Neutrophil (primary cell): ENCODE results near the gene NPAS3.

Experiments used
- H3K27ac ChIP-seq: fragments of 200-600 bp; sonication (generic); 2 replicates; pipeline ENCODE4 v1.5.1; 2016; ENCODE audit warnings: mild to moderate bottlenecking, moderate library complexity
- H3K27me3 ChIP-seq: fragments of 200-600 bp; sonication (generic); 2 replicates; pipeline ENCODE4 v1.6.0; 2016; ENCODE audit warnings: mild to moderate bottlenecking
- H3K36me3 ChIP-seq: fragments of 200-600 bp; sonication (generic); 2 replicates; pipeline ENCODE4 v1.5.1; 2017
- H3K4me1 ChIP-seq, 2 experiments: fragments of 200-600 bp in 1 of 2; sonication (generic) in 1 of 2; 1 replicate in 1 of 2; 2 replicates in 1 of 2; pipeline versions ENCODE4 v1.5.1 to v1.6.1; 2013 to 2016; ENCODE audit warnings: low read depth in 1 of 2, low read length in 1 of 2, mild to moderate bottlenecking in 1 of 2, moderate library complexity in 1 of 2; ENCODE audit not compliant: control insufficient read depth in 1 of 2, insufficient read depth in 1 of 2
- H3K4me3 ChIP-seq, 2 experiments: fragments of 200-600 bp in 1 of 2; sonication (generic) in 1 of 2; 1 replicate in 1 of 2; 2 replicates in 1 of 2; pipeline ENCODE4 v1.5.1; 2013 to 2016; ENCODE audit warnings: low read depth in 1 of 2, low read length in 1 of 2, mild to moderate bottlenecking in 1 of 2, moderate library complexity in 1 of 2
- H3K9me3 ChIP-seq: fragments of 200-600 bp; sonication (generic); 2 replicates; pipeline ENCODE4 v1.5.1; 2016
- TF ChIP-seq, protein P1 (sequence below): fragments of 200-600 bp; sonication (generic); IDR thresholded peaks from 2 replicates; pipeline ENCODE4 v1.5.1; 2016; ENCODE audit warnings: antibody characterized with exemption

Gene NPAS3

DNA sequence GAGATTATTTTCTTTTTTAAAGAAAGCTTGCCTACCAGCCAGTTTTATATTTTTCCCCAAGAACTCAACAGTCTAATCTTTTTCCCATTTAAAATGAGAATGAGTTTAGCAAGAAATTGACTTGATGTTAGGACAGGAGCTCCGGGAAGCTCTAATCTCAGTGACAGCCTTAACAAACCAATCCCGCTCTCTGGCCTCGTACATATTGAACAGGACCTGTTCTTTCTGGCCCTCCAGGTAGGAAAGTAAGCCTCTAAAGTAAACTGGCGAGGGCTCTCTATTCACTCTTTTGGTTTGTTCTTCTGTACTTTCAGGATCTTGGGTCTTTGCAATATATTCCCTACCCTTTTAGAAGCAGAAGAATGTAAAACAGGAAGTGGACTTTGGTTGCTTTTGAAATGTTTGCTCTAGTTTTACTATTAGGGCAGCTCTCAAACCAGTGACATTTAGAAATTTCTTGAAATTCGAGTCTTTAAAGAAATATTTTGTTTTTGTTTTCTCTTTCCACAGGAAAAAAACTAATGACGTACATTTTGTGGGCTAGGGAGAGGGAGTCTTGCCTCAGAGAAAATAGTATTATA is 17.9 kb upstream of the NPAS3 start:
- Histone ChIP-seq H3K36me3 (no peaks in the 10 kb centered on the region), H3K27me3 (no peaks in the 10 kb centered on the region), H3K4me1 (no peaks in the 10 kb centered on the region), H3K27ac (no peak overlapping the region), H3K4me3 (no peak overlapping the region), H3K9me3 (no peaks in the 10 kb centered on the region)
- TF ChIP-seq, protein P1, sequence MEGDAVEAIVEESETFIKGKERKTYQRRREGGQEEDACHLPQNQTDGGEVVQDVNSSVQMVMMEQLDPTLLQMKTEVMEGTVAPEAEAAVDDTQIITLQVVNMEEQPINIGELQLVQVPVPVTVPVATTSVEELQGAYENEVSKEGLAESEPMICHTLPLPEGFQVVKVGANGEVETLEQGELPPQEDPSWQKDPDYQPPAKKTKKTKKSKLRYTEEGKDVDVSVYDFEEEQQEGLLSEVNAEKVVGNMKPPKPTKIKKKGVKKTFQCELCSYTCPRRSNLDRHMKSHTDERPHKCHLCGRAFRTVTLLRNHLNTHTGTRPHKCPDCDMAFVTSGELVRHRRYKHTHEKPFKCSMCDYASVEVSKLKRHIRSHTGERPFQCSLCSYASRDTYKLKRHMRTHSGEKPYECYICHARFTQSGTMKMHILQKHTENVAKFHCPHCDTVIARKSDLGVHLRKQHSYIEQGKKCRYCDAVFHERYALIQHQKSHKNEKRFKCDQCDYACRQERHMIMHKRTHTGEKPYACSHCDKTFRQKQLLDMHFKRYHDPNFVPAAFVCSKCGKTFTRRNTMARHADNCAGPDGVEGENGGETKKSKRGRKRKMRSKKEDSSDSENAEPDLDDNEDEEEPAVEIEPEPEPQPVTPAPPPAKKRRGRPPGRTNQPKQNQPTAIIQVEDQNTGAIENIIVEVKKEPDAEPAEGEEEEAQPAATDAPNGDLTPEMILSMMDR = no peak

DNA sequence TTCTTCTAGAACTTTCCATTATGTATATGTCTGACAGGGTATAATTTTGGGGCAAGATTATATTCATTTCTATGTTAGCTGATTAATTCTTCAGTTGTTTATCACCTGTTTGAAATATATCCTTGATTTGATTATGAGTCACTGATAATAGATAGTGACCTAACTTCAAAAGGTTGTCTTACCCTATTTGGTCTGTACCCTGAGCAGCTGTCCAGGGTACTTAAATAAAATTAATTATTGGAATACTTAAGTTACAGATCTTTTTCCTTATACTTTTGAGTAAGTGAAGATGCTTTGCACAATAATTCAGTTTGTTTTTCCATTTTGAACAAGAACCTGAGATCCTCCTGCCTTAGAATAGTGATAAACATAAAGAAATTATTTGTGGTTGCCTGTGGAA is 13.2 kb upstream of the NPAS3 start:
- H3K9me3 ChIP-seq = no peaks in the 10 kb centered on the region
- no peak overlapping the region for H3K4me3 ChIP-seq
- peaks cover 23% of the 10 kb centered on the region for H3K27me3 ChIP-seq
- TF ChIP-seq, protein P1 = no peak
- H3K4me1 ChIP-seq = no peaks in the 10 kb centered on the region
- H3K27ac ChIP-seq = no peak overlapping the region
- H3K36me3 ChIP-seq = no peaks in the 10 kb centered on the region

DNA sequence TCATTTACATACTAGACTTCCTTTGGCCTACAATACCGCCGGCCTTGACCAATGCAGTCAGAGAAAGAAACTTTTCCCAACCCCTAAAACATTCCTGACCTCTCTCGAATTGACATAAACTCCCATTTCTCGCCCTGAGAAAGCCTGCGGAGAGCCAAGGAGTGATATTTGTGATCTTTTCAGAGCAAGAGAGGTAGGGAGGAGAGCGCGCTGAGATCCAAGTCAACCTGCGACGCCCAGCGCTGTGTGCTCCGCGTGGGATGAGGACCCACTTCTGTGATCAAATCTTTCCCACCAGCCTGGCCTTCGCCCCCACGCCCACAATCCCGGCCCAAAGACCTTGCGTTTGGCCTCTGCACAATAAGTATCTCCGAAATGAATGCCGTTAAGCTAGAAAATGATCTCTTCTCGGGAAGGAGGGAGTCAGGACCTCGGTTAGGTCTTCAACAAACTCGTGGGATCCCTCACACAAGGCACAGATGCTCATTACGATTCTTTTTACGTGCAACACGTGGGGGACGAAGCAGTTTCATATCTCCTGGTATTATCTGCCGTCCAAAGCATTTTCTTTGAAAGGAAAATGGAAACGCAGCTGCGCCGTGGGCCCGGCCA is 6.3 kb upstream of the NPAS3 start:
- Histone ChIP-seq H3K9me3 (no peaks in the 10 kb centered on the region), H3K36me3 (no peaks in the 10 kb centered on the region), H3K27me3 (peaks cover 89% of the 10 kb centered on the region), H3K4me3 (no peak overlapping the region), H3K4me1 (peaks cover 0 to 26% of the 10 kb centered on the region in 2 experiments), H3K27ac (no peak overlapping the region)
- TF ChIP-seq, protein P1 = no peak

DNA sequence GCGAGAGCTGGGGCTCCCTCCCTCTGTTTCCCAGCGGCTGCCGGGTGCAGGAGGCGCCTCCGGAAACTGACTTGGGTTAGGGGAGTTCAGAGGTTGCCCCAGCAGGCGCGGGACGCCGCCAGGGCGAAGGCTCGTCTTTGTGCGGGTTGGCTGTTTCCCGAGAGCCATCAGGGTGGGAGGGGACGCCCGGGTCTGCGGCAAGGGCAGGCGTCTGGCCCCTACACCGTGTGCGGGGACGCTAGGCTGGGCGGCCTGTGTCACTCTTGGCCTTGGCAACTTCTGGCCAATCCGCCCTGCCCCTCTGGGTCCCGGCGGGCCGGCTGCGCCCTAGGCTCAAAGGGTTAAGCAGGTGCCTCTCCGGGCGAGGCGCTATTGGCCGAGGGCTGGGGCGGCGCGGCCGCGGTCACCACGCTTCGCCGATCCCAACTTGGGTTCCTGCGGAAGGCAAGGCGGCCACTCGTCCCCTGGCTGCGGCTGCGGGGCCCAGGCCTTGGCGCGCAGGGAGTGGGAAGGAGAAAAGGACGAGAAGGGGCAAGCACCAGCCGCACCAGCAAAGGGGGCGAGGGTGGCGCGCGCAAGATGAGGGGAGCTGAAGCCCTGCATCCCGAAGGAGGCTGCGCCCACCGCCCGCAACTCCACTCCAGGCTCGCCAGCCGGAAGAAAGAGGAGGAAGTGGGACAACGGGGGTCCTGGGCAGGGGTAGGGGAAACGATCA is 5.6 kb upstream of the NPAS3 start:
- no peak overlapping the region for H3K4me3 ChIP-seq
- no peaks in the 10 kb centered on the region for H3K36me3 ChIP-seq
- peaks cover 0 to 26% of the 10 kb centered on the region in 2 experiments for H3K4me1 ChIP-seq
- peaks cover 96% of the 10 kb centered on the region for H3K27me3 ChIP-seq
- H3K9me3 ChIP-seq = no peaks in the 10 kb centered on the region
- no peak overlapping the region for H3K27ac ChIP-seq
- TF ChIP-seq, protein P1 = no peak

DNA sequence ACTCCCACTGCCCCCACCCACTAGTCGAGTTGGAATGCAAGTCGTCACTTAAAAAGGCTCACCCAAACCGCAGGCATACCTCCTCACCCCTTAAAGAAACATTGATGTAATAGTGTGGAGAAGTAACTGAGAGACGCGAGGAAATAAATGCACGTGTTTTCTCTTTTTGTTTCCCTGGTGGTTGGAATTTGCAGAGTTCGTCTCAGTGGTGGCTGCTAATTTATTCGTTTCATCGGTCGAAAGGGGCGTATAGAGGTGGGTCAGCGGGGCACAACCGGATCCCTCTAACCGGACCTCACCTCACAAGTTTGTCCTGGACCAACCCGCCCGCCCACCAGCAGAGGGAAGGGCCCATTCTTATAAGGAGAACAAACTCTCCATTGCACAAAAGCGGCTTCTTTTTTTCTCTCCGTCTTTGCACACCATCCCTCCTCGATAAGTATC is 5.0 kb upstream of the NPAS3 start:
- no peaks in the 10 kb centered on the region for H3K36me3 ChIP-seq
- H3K4me1 ChIP-seq = peaks cover 0 to 26% of the 10 kb centered on the region in 2 experiments
- no peaks in the 10 kb centered on the region for H3K9me3 ChIP-seq
- no peak overlapping the region for H3K4me3 ChIP-seq
- H3K27me3 ChIP-seq = peaks cover 99% of the 10 kb centered on the region
- no peak overlapping the region for H3K27ac ChIP-seq
- TF ChIP-seq, protein P1 = no peak
